HL-60 (cell line): ENCODE measurements around the gene PTK7.

Source experiments
- DNase-seq, 2 experiments: peaks; one replicate each; pipeline ENCODE4 v3.0.0-alpha.2; 2010 to 2020; ENCODE audit warnings: low read depth in 1 of 2, low spot score in 1 of 2
- H3K27ac ChIP-seq: fragments of 250-450 bp; sonication (Bioruptor Pico); replicated peaks from 2 replicates; pipeline ENCODE4 v1.5.1; 2020; ENCODE audit warnings: mild to moderate bottlenecking, moderate library complexity
- H3K27me3 ChIP-seq: fragments of 250-450 bp; sonication (Bioruptor Pico); 2 replicates; pipeline ENCODE4 v1.5.1; 2021; ENCODE audit warnings: mild to moderate bottlenecking, moderate library complexity; ENCODE audit not compliant: insufficient read depth, poor library complexity, severe bottlenecking
- H3K4me3 ChIP-seq: replicated peaks from 2 replicates; pipeline ENCODE4 v1.5.1; 2011; ENCODE audit warnings: mild to moderate bottlenecking, control low read depth, low read length; ENCODE audit not compliant: insufficient read depth
- GABPA ChIP-seq: IDR thresholded peaks from 2 replicates; pipeline ENCODE4 v1.6.1; 2012; ENCODE audit warnings: low read depth
- POLR2AphosphoS5 ChIP-seq: IDR thresholded peaks from 2 replicates; pipeline ENCODE4 v1.6.1; 2012; ENCODE audit warnings: low read depth
- SPI1 ChIP-seq: IDR thresholded peaks from 2 replicates; pipeline ENCODE4 v1.6.1; 2012; ENCODE audit warnings: low read depth, mild to moderate bottlenecking, borderline replicate concordance
- TF ChIP-seq, protein P1 (sequence below): IDR thresholded peaks from one replicate; pipeline ENCODE4 v1.5.1; 2011; ENCODE audit warnings: low read length, control low read depth, inconsistent platforms; ENCODE audit not compliant: insufficient read depth
- TF ChIP-seq, protein P2 (sequence below): IDR thresholded peaks from 2 replicates; pipeline ENCODE4 v1.6.1; 2012; ENCODE audit warnings: low read depth; ENCODE audit not compliant: insufficient replicate concordance

PTK7 gene

DNA sequence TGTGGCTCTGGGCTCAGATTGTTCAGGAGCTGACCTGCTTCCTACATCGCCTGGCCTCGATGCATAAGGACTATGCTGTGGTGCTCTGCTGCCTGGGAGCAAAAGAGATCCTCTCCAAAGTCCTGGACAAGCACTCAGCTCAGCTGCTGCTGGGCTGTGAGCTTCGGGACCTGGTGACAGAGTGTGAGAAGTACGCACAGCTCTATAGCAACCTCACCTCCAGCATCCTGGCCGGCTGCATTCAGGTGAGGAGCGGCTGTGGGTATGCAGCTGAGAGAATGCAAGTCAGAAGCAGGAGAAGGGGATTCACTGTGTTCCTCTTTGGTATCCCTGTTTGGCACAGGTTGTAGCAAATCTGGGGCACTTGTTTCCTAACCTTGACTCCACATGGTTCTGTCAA lies 123.8 kb downstream of the PTK7 start:
- H3K27me3 ChIP-seq: no peaks in the 10 kb centered on the region
- TF ChIP-seq, protein P1, sequence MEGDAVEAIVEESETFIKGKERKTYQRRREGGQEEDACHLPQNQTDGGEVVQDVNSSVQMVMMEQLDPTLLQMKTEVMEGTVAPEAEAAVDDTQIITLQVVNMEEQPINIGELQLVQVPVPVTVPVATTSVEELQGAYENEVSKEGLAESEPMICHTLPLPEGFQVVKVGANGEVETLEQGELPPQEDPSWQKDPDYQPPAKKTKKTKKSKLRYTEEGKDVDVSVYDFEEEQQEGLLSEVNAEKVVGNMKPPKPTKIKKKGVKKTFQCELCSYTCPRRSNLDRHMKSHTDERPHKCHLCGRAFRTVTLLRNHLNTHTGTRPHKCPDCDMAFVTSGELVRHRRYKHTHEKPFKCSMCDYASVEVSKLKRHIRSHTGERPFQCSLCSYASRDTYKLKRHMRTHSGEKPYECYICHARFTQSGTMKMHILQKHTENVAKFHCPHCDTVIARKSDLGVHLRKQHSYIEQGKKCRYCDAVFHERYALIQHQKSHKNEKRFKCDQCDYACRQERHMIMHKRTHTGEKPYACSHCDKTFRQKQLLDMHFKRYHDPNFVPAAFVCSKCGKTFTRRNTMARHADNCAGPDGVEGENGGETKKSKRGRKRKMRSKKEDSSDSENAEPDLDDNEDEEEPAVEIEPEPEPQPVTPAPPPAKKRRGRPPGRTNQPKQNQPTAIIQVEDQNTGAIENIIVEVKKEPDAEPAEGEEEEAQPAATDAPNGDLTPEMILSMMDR: no peak
- TF ChIP-seq GABPA (no peak), SPI1 (no peak), POLR2AphosphoS5 (no peak)
- TF ChIP-seq, protein P2, sequence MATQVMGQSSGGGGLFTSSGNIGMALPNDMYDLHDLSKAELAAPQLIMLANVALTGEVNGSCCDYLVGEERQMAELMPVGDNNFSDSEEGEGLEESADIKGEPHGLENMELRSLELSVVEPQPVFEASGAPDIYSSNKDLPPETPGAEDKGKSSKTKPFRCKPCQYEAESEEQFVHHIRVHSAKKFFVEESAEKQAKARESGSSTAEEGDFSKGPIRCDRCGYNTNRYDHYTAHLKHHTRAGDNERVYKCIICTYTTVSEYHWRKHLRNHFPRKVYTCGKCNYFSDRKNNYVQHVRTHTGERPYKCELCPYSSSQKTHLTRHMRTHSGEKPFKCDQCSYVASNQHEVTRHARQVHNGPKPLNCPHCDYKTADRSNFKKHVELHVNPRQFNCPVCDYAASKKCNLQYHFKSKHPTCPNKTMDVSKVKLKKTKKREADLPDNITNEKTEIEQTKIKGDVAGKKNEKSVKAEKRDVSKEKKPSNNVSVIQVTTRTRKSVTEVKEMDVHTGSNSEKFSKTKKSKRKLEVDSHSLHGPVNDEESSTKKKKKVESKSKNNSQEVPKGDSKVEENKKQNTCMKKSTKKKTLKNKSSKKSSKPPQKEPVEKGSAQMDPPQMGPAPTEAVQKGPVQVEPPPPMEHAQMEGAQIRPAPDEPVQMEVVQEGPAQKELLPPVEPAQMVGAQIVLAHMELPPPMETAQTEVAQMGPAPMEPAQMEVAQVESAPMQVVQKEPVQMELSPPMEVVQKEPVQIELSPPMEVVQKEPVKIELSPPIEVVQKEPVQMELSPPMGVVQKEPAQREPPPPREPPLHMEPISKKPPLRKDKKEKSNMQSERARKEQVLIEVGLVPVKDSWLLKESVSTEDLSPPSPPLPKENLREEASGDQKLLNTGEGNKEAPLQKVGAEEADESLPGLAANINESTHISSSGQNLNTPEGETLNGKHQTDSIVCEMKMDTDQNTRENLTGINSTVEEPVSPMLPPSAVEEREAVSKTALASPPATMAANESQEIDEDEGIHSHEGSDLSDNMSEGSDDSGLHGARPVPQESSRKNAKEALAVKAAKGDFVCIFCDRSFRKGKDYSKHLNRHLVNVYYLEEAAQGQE: no peak
- H3K4me3 ChIP-seq: no peak overlapping the region
- no peak for DNase-seq
- no peak overlapping the region for H3K27ac ChIP-seq

DNA sequence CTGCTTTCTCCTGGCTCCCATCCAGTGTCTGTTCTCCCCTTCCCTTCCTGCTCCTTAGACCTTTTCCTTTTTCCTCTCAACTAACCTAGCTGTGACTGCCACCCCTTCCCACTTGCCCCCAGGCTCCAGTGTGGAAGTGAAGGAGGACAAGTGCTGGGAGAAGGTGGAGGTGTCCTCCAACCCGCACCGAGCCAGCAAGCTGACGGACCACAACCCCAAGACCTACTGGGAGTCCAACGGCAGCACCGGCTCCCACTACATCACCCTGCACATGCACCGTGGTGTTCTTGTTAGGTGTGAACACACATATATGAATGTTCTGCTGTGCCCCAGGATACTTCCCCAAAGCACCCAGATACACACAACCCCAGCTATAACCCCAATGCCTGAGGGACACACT lies 124.4 kb downstream of the PTK7 start:
- Histone ChIP-seq H3K27me3 (no peaks in the 10 kb centered on the region), H3K27ac (no peak overlapping the region), H3K4me3 (no peak overlapping the region)
- TF ChIP-seq, protein P1: no peak
- TF ChIP-seq POLR2AphosphoS5 (no peak), GABPA (no peak), SPI1 (no peak)
- TF ChIP-seq, protein P2: no peak
- DNase-seq: no peak

DNA sequence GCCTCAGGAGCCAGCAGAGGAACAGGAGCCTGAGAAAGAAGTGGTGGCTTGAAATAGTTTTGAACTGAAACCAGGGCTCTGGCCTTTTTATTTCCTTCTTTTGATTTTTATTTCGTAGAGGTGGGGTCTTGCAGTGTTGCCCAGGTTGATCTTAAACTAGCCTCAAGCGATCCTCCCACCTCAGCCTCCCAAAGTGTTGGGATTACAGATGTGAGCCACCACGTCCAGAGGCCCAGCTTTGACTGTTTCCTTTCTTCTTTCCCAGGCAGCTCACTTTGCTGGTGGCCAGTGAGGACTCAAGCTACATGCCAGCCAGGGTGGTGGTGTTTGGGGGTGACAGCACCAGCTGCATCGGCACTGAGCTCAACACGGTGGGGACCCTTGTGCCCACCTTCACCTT lies 126.3 kb downstream of the PTK7 start:
- Histone ChIP-seq H3K27ac (no peak overlapping the region), H3K4me3 (no peak overlapping the region), H3K27me3 (no peaks in the 10 kb centered on the region)
- TF ChIP-seq, protein P2: no peak
- TF ChIP-seq GABPA: no peak
- TF ChIP-seq POLR2AphosphoS5: no peak
- TF ChIP-seq, protein P1: no peak
- no peak for TF ChIP-seq SPI1
- no peak for DNase-seq
